K562 (cell line): ENCODE measurements around the gene NTM.

Source experiments
- BHLHE40 ChIP-seq: IDR thresholded peaks from 2 replicates; pipeline ENCODE4 v1.6.1; 2011; ENCODE audit warnings: low read length, improper control_type of control experiment
- CHAMP1 ChIP-seq: fragments of 450-650 bp; IDR thresholded peaks from 2 replicates; pipeline ENCODE4 v1.6.1; 2016; ENCODE audit warnings: mild to moderate bottlenecking
- CREB1 ChIP-seq, 2 experiments: sonication (generic) in 1 of 2; formaldehyde crosslinking in 1 of 2; IDR thresholded peaks; 2 replicates each; pipeline versions ENCODE4 v1.6.1 to v1.8.0; 2012 to 2022; ENCODE audit warnings: inconsistent platforms in 1 of 2, mild to moderate bottlenecking in 1 of 2, missing genetic modification reagents in 1 of 2, moderate library complexity in 1 of 2
- ETV6 ChIP-seq, 3 experiments: fragments of 150-350 bp in 1 of 3; sonication (generic) in 1 of 3; formaldehyde crosslinking in 1 of 3; IDR thresholded peaks; 2 replicates each; pipeline versions ENCODE4 v1.6.1 to v1.8.0; 2014 to 2022; ENCODE audit warnings: borderline replicate concordance in 2 of 3, low read depth in 2 of 3, antibody characterized with exemption in 1 of 3, low read length in 1 of 3, mild to moderate bottlenecking in 1 of 3, missing genetic modification reagents in 1 of 3
- FOXP4 ChIP-seq: sonication (generic); formaldehyde crosslinking; IDR thresholded peaks from 2 replicates; pipeline ENCODE4 v1.8.0; 2022; ENCODE audit warnings: mild to moderate bottlenecking, missing genetic modification reagents, borderline replicate concordance
- GATAD2B ChIP-seq: fragments of 450-650 bp; IDR thresholded peaks from 2 replicates; pipeline ENCODE4 v1.6.1; 2017; ENCODE audit warnings: mild to moderate bottlenecking, borderline replicate concordance
- LEF1 ChIP-seq: fragments of 450-650 bp; IDR thresholded peaks from 2 replicates; pipeline ENCODE4 v1.6.1; 2016; ENCODE audit warnings: mild to moderate bottlenecking
- PHB2 ChIP-seq: fragments of 450-650 bp; IDR thresholded peaks from 2 replicates; pipeline ENCODE4 v1.6.1; 2017; ENCODE audit warnings: low read depth
- POLR2A ChIP-seq: fragments of 450-650 bp; conservative IDR thresholded peaks from 2 replicates; pipeline ENCODE4 v1.6.1; 2016
- RAD21 ChIP-seq, 2 experiments: fragments of 250-450 bp in 1 of 2; fragments of 450-650 bp in 1 of 2; sonication (Bioruptor Pico) in 1 of 2; formaldehyde crosslinking in 1 of 2; IDR thresholded peaks in 1 of 2; conservative IDR thresholded peaks in 1 of 2; 2 replicates each; pipeline versions ENCODE4 v1.4.0 to v1.8.0; 2020 to 2022; ENCODE audit warnings: mild to moderate bottlenecking in 2 of 2, moderate library complexity in 1 of 2
- RBM22 ChIP-seq: fragments of 200-400 bp; formaldehyde crosslinking; IDR thresholded peaks from 2 replicates; pipeline ENCODE4 v1.6.1; 2018; ENCODE audit warnings: low read length, low read depth; ENCODE audit not compliant: poor library complexity, severe bottlenecking
- U2AF2 ChIP-seq: fragments of 200-400 bp; formaldehyde crosslinking; optimal IDR thresholded peaks from 2 replicates; pipeline ENCODE3; 2017; ENCODE audit warnings: low read depth, mild to moderate bottlenecking, low read length
- ZNF175 ChIP-seq: fragments of 200-800 bp; sonication (Bioruptor generic); IDR thresholded peaks from 2 replicates; pipeline ENCODE4 v1.6.1; 2016; ENCODE audit warnings: low read depth, mild to moderate bottlenecking, missing genetic modification characterization, missing compliant biosample characterization
- ZNF3 ChIP-seq: fragments of 250-450 bp; sonication (Bioruptor Pico); IDR thresholded peaks from 2 replicates; pipeline ENCODE4 v1.5.0; 2021; ENCODE audit warnings: mild to moderate bottlenecking, moderate library complexity

- TF ChIP-seq ZNF3 (CRISPR knock-in tag) (no peak), CHAMP1 (no peak), U2AF2 (no peak), POLR2A (no peak), RAD21 (CRISPR knock-in tag; conservative IDR thresholded peaks at IDR 0.05 in 1 of 2, IDR thresholded peaks at IDR 0.05 in 1 of 2) (no peak), ZNF175 (CRISPR knock-in tag) (no peak), GATAD2B (no peak), ETV6 (IDR thresholded peaks at IDR 0.05; ENCODE audit: borderline replicate concordance in 1 of 2, low read depth in 2 of 2, low read length in 1 of 2) (no peak), ETV6 (CRISPR knock-in tag; IDR thresholded peaks at IDR 0.05; ENCODE audit: borderline replicate concordance) (no peak), FOXP4 (CRISPR knock-in tag) (no peak), BHLHE40 (no peak), PHB2 (no peak), LEF1 (no peak), CREB1 (IDR thresholded peaks at IDR 0.05) (no peak), CREB1 (CRISPR knock-in tag; IDR thresholded peaks at IDR 0.05) (no peak), RBM22 (no peak)
Measured at GRCh38 chr11:132231656-132232347, 861.4 kb downstream of the NTM start.
